Upper lobe of right lung (tissue), 1 donor: Measurements from ENCODE around the gene CREB3. TPM values are rescaled to one million over a fixed set of nuclear protein-coding genes. Genes with fewer than 3 reads are reported as not detected.

Source experiments
- ATAC-seq: fragments of 200-7000 bp; cut with Tn5 transposase; one replicate; pipeline ENCODE4 v1.9.1; 2020; ENCODE audit warnings: mild to moderate bottlenecking, moderate library complexity
- DNase-seq: peaks from one replicate; pipeline ENCODE4 v3.0.0-alpha.2; 2020
- H3K27ac ChIP-seq: fragments of 200-600 bp; one replicate; pipeline ENCODE4 v1.8.0; 2022
- H3K27me3 ChIP-seq: fragments of 200-600 bp; one replicate; pipeline ENCODE4 v1.8.0; 2022; ENCODE audit warnings: mild to moderate bottlenecking
- H3K36me3 ChIP-seq: fragments of 200-600 bp; one replicate; pipeline ENCODE4 v1.8.0; 2022
- H3K4me1 ChIP-seq: fragments of 200-600 bp; one replicate; pipeline ENCODE4 v1.8.0; 2022
- H3K4me3 ChIP-seq: fragments of 200-600 bp; one replicate; pipeline ENCODE4 v1.8.0; 2022; ENCODE audit warnings: mild to moderate bottlenecking
- H3K9me3 ChIP-seq: fragments of 200-600 bp; one replicate; pipeline ENCODE4 v1.8.0; 2022
- intact Hi-C: fragments of 100-400 bp; cut with DNase I; formaldehyde crosslinking; loops from one replicate; pipeline ENCODE4 v1.11.0; 2022
- total RNA-seq: library from RNA; stranded (reverse); fragmentation: NEBNext Ultra II Directional; extraction: Animal tissue kit (Norgen Biotek cat#: 25700); gene quantifications from one replicate; pipeline ENCODE4 v1.2.1, GENCODE V29; 2021
- TF ChIP-seq, protein P1 (sequence below): fragments of 200-600 bp; IDR thresholded peaks from one replicate; pipeline ENCODE4 v1.8.0; 2022; ENCODE audit warnings: antibody characterized with exemption
- donor health status: DM: no; HTN: yes; CAD: no; lungs with severe emphysema.

The CREB3 gene
- total RNA-seq, 1 donor from 2014 or later = 34.9 TPM

DNA sequence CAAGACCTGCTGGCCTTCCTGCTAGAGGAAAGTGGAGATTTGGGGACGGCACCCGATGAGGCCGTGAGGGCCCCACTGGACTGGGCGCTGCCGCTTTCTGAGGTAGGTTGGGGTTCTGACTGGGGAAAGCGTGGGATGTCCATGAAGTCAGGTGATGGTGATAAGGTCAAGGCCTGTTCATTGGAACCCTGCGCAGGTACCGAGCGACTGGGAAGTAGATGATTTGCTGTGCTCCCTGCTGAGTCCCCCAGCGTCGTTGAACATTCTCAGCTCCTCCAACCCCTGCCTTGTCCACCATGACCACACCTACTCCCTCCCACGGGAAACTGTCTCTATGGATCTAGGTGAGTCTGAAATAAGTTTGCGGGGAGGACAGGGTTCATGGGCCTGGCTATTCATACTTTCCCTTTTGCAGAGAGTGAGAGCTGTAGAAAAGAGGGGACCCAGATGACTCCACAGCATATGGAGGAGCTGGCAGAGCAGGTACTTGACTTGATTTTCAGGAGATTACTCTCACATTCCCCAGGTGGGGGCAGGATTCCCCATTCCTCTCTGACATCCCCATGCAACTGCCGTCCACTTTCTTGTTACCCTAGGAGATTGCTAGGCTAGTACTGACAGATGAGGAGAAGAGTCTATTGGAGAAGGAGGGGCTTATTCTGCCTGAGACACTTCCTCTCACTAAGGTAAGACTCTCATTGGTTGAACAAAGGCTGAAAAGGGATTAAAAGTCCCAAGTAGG, 505 bp downstream of the CREB3 start:
- H3K4me3 ChIP-seq = peak overlapping the region; percentile 64
- intact Hi-C loops = no loop called here
- ATAC-seq (no peak), DNase-seq (no peak)
- no peaks in the 10 kb centered on the region for H3K27me3 ChIP-seq
- H3K36me3 ChIP-seq = peaks cover 40% of the 10 kb centered on the region
- TF ChIP-seq, protein P1, sequence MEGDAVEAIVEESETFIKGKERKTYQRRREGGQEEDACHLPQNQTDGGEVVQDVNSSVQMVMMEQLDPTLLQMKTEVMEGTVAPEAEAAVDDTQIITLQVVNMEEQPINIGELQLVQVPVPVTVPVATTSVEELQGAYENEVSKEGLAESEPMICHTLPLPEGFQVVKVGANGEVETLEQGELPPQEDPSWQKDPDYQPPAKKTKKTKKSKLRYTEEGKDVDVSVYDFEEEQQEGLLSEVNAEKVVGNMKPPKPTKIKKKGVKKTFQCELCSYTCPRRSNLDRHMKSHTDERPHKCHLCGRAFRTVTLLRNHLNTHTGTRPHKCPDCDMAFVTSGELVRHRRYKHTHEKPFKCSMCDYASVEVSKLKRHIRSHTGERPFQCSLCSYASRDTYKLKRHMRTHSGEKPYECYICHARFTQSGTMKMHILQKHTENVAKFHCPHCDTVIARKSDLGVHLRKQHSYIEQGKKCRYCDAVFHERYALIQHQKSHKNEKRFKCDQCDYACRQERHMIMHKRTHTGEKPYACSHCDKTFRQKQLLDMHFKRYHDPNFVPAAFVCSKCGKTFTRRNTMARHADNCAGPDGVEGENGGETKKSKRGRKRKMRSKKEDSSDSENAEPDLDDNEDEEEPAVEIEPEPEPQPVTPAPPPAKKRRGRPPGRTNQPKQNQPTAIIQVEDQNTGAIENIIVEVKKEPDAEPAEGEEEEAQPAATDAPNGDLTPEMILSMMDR = no peak
- H3K27ac ChIP-seq = peak overlapping the region; percentile 96
- peaks cover 46% of the 10 kb centered on the region for H3K4me1 ChIP-seq
- H3K9me3 ChIP-seq = no peaks in the 10 kb centered on the region

DNA sequence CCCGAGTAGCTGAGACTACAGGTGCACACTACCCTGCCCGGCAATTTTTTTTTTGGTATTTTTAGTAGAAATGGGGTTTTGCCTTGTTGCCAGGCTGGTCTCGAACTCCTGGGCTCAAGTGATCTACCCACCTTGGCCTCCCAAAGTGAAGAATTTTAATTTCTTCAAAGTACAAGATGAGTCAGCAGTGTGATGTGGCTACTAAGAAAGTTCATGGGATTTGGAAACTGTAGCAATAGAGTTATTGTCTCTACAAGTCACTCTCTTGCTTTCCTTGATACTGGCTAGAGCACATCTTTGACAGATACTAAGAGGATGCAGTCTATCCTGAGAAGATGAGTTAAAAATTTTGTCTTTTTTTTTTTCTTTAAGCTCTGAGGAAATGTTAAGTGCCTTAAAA, 1.6 kb downstream of the CREB3 start:
- Histone ChIP-seq H3K27me3 (no peaks in the 10 kb centered on the region), H3K4me3 (peak overlapping the region; percentile 64), H3K4me1 (peaks cover 34% of the 10 kb centered on the region), H3K36me3 (peaks cover 52% of the 10 kb centered on the region), H3K9me3 (no peaks in the 10 kb centered on the region), H3K27ac (peak overlapping the region; percentile 96)
- DNase-seq = no peak
- ATAC-seq = no peak
- intact Hi-C loops = no loop called here
- TF ChIP-seq, protein P1 = no peak

DNA sequence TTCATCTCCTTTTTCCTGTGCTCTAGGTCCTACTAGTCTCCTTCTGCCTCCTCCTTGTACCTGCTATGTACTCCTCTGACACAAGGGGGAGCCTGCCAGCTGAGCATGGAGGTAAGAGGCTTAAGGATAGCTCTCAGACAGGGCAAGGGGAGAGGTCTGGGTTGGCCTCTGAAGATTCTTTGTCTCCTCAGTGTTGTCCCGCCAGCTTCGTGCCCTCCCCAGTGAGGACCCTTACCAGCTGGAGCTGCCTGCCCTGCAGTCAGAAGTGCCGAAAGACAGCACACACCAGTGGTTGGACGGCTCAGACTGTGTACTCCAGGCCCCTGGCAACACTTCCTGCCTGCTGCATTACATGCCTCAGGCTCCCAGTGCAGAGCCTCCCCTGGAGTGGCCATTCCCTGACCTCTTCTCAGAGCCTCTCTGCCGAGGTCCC, 3.8 kb downstream of the CREB3 start:
- Histone ChIP-seq H3K27ac (no peak overlapping the region), H3K36me3 (peaks cover 73% of the 10 kb centered on the region), H3K9me3 (no peaks in the 10 kb centered on the region), H3K27me3 (no peaks in the 10 kb centered on the region), H3K4me3 (no peak overlapping the region), H3K4me1 (peaks cover 13% of the 10 kb centered on the region)
- intact Hi-C loops = no loop called here
- TF ChIP-seq, protein P1 = peak; percentile 82
- peak; percentile 27 for ATAC-seq
- no peak for DNase-seq

DNA sequence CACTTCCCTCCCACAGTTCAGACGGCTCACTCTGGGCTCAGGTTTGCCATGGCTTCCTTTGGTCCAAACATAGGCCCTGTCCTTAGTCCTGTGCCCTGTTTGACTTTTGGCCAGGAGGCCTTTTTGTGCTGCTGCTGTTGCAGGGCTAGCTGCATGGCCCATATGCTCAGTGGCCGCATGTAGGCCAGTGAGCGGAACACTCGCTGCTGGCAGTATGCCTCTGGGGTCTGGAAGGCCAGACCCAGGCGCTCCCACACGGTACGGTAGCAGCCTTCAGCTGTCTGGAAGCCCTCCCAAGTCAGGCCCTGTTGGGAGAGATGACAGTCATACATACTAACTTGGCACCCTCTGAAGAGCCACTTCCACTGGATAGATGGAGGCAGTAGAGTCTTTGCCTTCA, 4.7 kb downstream of the CREB3 start:
- peaks cover 82% of the 10 kb centered on the region for H3K36me3 ChIP-seq
- H3K27ac ChIP-seq = no peak overlapping the region
- intact Hi-C loops = no loop called here
- ATAC-seq (no peak), DNase-seq (no peak)
- no peaks in the 10 kb centered on the region for H3K27me3 ChIP-seq
- peaks cover 12% of the 10 kb centered on the region for H3K4me1 ChIP-seq
- no peak overlapping the region for H3K4me3 ChIP-seq
- TF ChIP-seq, protein P1 = no peak
- no peaks in the 10 kb centered on the region for H3K9me3 ChIP-seq

DNA sequence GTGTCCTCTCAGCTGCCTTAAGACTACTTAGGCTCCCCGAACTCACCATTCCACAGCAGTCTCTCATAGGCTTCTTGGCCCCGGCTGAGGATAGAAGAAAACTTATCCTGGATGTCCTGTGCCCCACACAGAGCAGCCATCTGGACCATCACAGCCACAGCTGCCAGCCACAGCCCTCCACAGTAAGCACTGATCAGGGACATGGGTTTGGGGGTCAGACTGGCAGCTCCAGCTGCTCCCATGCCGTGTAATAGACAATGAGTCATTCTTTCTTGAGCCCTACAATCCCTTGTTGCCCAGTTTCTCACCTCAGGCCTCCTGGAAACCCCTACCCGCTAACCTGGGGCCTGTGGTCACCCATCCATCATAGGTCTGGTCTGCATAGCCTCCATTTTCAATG, 5.7 kb downstream of the CREB3 start:
- TF ChIP-seq, protein P1 = no peak
- Histone ChIP-seq H3K9me3 (no peaks in the 10 kb centered on the region), H3K4me3 (no peak overlapping the region), H3K27me3 (no peaks in the 10 kb centered on the region), H3K36me3 (peaks cover 93% of the 10 kb centered on the region), H3K4me1 (peaks cover 10% of the 10 kb centered on the region), H3K27ac (no peak overlapping the region)
- no peak for ATAC-seq
- no peak for DNase-seq
- intact Hi-C loops = no loop called here
